HG02938 (cell line): ENCODE measurements around the gene ATP8A1.

ENCODE experiments used
- ATAC-seq: cut with Tn5 transposase; IDR thresholded peaks from one replicate; pipeline ENCODE4 v1.9.1; 2021; ENCODE audit warnings: mild to moderate bottlenecking, moderate library complexity; ENCODE audit not compliant: unreplicated experiment

Gene ATP8A1

GRCh38 chr4:42628740-42629139 is 28.2 kb downstream of the ATP8A1 start:
- no peak for ATAC-seq

- peak; percentile 90 for ATAC-seq
These were observed 28.8 kb downstream of the ATP8A1 start for GRCh38 chr4:42627885-42628646.

- ATAC-seq = no peak
These were observed 30.2 kb downstream of the ATP8A1 start for GRCh38 chr4:42626629-42627146.

- ATAC-seq = no peak
These were observed 31.6 kb downstream of the ATP8A1 start for GRCh38 chr4:42625329-42625728.

- ATAC-seq = no peak
These were observed 32.4 kb downstream of the ATP8A1 start for GRCh38 chr4:42624551-42624950.

- ATAC-seq = no peak
These were observed 38.9 kb downstream of the ATP8A1 start for GRCh38 chr4:42618023-42618422.

- ATAC-seq = no peak
These were observed 39.9 kb downstream of the ATP8A1 start for GRCh38 chr4:42617030-42617429.

GRCh38 chr4:42616572-42616971 is 40.3 kb downstream of the ATP8A1 start:
- no peak for ATAC-seq

- ATAC-seq = no peak
These were observed 41.7 kb downstream of the ATP8A1 start for GRCh38 chr4:42615131-42615763.

- ATAC-seq = no peak
These were observed 44.0 kb downstream of the ATP8A1 start for GRCh38 chr4:42612898-42613297.

- ATAC-seq = no peak
These were observed 46.0 kb downstream of the ATP8A1 start for GRCh38 chr4:42610941-42611340.

GRCh38 chr4:42609051-42609450 is 47.9 kb downstream of the ATP8A1 start:
- ATAC-seq = no peak

GRCh38 chr4:42608551-42608950 is 48.4 kb downstream of the ATP8A1 start:
- no peak for ATAC-seq

GRCh38 chr4:42607011-42607726 is 49.7 kb downstream of the ATP8A1 start:
- no peak for ATAC-seq

GRCh38 chr4:42605264-42605663 is 51.6 kb downstream of the ATP8A1 start:
- ATAC-seq = no peak

- ATAC-seq = no peak
These were observed 53.0 kb downstream of the ATP8A1 start for GRCh38 chr4:42603862-42604261.

GRCh38 chr4:42600578-42600977 is 56.3 kb downstream of the ATP8A1 start:
- no peak for ATAC-seq

GRCh38 chr4:42596918-42597317 is 60.0 kb downstream of the ATP8A1 start:
- peak; percentile 70 for ATAC-seq

- no peak for ATAC-seq
These were observed 62.0 kb downstream of the ATP8A1 start for GRCh38 chr4:42594888-42595287.

GRCh38 chr4:42588909-42589308 is 68.0 kb downstream of the ATP8A1 start:
- ATAC-seq = peak; percentile 75

GRCh38 chr4:42586775-42587174 is 70.1 kb downstream of the ATP8A1 start:
- no peak for ATAC-seq

GRCh38 chr4:42579903-42580302 is 77.0 kb downstream of the ATP8A1 start:
- no peak for ATAC-seq
